ENCODE data around the gene TRPT1. TPM values are rescaled to one million over a fixed set of nuclear protein-coding genes. Genes with fewer than 3 reads are reported as not detected.

The TRPT1 gene
- total and polyA plus RNA-seq, 9 of the 15 experiments (the other 6 are each of a cell fraction or from before 2014, with no cell fraction given), result 4.6 to 41.7 (median 23.1) TPM

DNA sequence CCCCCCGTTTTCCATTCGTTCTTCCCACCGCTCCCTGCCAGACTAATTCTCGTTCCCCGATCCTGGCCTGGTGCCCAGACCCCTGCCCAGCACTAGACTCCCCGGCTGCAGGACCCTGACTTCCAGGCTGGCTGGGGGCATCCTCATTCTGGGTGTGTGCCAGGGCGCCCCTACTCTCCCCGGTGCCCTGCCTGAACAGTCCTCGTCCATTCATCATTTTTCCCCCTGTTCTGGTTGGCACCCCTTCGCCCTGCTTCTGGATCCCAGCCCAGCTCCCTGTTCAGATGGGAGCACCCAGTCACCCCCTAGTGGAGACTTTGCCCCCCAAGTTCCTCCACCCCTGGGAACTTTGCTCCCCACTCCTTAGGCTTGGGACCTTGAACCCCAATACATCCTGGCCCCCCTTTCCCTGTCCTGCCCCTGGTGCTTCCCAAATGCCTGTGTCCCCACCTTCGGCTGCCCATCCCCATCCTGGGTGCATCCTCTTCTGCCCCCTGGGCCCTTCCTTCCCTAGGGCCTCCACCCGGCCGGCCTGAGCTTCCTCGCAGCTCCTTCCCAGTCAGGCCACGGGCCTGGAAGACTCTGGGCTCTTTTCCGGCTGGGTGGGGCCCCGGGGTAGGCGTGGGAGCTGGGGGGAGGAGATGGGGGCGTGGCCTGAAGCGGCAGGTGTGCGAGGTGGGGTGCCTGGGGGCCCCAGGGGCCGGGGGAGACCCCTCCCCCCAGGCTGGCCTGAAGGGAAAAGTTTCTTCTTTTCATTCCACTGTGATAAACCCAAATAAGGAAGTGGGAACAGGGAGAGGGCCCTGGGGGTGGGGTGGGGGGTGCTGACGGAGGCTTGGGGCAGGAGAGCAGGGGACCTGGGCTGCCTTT lies 26.3 kb upstream of the TRPT1 start (continued):
- TF ChIP-seq, protein P1, sequence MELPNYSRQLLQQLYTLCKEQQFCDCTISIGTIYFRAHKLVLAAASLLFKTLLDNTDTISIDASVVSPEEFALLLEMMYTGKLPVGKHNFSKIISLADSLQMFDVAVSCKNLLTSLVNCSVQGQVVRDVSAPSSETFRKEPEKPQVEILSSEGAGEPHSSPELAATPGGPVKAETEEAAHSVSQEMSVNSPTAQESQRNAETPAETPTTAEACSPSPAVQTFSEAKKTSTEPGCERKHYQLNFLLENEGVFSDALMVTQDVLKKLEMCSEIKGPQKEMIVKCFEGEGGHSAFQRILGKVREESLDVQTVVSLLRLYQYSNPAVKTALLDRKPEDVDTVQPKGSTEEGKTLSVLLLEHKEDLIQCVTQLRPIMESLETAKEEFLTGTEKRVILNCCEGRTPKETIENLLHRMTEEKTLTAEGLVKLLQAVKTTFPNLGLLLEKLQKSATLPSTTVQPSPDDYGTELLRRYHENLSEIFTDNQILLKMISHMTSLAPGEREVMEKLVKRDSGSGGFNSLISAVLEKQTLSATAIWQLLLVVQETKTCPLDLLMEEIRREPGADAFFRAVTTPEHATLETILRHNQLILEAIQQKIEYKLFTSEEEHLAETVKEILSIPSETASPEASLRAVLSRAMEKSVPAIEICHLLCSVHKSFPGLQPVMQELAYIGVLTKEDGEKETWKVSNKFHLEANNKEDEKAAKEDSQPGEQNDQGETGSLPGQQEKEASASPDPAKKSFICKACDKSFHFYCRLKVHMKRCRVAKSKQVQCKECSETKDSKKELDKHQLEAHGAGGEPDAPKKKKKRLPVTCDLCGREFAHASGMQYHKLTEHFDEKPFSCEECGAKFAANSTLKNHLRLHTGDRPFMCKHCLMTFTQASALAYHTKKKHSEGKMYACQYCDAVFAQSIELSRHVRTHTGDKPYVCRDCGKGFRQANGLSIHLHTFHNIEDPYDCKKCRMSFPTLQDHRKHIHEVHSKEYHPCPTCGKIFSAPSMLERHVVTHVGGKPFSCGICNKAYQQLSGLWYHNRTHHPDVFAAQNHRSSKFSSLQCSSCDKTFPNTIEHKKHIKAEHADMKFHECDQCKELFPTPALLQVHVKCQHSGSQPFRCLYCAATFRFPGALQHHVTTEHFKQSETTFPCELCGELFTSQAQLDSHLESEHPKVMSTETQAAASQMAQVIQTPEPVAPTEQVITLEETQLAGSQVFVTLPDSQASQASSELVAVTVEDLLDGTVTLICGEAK (IDR thresholded peaks at IDR 0.05), result peak; percentile 56; the same call in 1 of the 2 replicates
- TF ChIP-seq, protein P1 (CRISPR knock-in tag; IDR thresholded peaks at IDR 0.05), result no peak
- TF ChIP-seq HDAC1 (IDR thresholded peaks at IDR 0.05) (peak in 1 of 2 experiments; percentile 70; a peak in 2 of 4 replicates), XRCC5 (IDR thresholded peaks at IDR 0.05; ENCODE audit: low read depth, low read length) (no peak), NR2F6 (CRISPR knock-in tag; IDR thresholded peaks at IDR 0.05) (0 out of 2 replicates have a peak, but pooled peaks have one; percentile 2), TOE1 (IDR thresholded peaks at IDR 0.05; ENCODE audit: borderline replicate concordance) (0 out of 2 replicates have a peak, but pooled peaks have one; percentile 32), TOE1 (CRISPR knock-in tag; IDR thresholded peaks at IDR 0.05; ENCODE audit: borderline replicate concordance, low read depth) (no peak), SRF (CRISPR knock-in tag; IDR thresholded peaks at IDR 0.05) (0 out of 4 replicates have a peak, but pooled peaks of 1 of the 2 experiments have one; percentile 17), SAFB2 (IDR thresholded peaks at IDR 0.05; ENCODE audit: borderline replicate concordance, low read depth, low read length, severe bottlenecking) (no peak), CTBP1 (IDR thresholded peaks at IDR 0.05; ENCODE audit: borderline replicate concordance) (peak; percentile 51; the same call in 1 of the 2 replicates), ZBTB17 (CRISPR knock-in tag; IDR thresholded peaks at IDR 0.05) (peak; percentile 16; the same call in 1 of the 2 replicates), CAMTA2 (CRISPR knock-in tag; conservative IDR thresholded peaks at IDR 0.05) (no peak)
- TF ChIP-seq, protein P2, sequence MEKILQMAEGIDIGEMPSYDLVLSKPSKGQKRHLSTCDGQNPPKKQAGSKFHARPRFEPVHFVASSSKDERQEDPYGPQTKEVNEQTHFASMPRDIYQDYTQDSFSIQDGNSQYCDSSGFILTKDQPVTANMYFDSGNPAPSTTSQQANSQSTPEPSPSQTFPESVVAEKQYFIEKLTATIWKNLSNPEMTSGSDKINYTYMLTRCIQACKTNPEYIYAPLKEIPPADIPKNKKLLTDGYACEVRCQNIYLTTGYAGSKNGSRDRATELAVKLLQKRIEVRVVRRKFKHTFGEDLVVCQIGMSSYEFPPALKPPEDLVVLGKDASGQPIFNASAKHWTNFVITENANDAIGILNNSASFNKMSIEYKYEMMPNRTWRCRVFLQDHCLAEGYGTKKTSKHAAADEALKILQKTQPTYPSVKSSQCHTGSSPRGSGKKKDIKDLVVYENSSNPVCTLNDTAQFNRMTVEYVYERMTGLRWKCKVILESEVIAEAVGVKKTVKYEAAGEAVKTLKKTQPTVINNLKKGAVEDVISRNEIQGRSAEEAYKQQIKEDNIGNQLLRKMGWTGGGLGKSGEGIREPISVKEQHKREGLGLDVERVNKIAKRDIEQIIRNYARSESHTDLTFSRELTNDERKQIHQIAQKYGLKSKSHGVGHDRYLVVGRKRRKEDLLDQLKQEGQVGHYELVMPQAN (IDR thresholded peaks at IDR 0.05; ENCODE audit: borderline replicate concordance), result peak; percentile 25; the same call in 1 of the 2 replicates
- TF ChIP-seq, protein P3, sequence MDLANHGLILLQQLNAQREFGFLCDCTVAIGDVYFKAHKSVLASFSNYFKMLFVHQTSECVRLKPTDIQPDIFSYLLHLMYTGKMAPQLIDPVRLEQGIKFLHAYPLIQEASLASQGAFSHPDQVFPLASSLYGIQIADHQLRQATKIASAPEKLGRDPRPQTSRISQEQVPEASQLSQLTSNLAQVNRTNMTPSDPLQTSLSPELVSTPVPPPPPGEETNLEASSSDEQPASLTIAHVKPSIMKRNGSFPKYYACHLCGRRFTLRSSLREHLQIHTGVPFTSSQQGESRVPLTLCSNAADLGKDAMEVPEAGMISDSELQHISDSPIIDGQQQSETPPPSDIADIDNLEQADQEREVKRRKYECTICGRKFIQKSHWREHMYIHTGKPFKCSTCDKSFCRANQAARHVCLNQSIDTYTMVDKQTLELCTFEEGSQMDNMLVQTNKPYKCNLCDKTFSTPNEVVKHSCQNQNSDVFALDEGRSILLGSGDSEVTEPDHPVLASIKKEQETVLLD (IDR thresholded peaks at IDR 0.05), result peak; percentile 71
